Endothelial cell of umbilical vein (primary cell): ENCODE data around the gene SLC30A2. TPM values are rescaled to one million over a fixed set of nuclear protein-coding genes. Genes with fewer than 3 reads are reported as not detected.

Source experiments
- BruUV-seq: library from RNA; stranded (reverse); fragments of 400-500 nt; replicated peaks from 2 replicates; lab custom pipeline; 2021; lab: Mats Ljungman, UMichigan
- CTCF ChIA-PET: fragments of 300-600, 350-600 bp; sonication (Branson Sonifier 250); formaldehyde crosslinking; loops from one replicate; lab custom pipeline; 2021; ENCODE audit warnings: antibody characterized with exemption, inconsistent platforms; lab: Charles Lee
- POLR2A ChIA-PET: fragments of 300-600, 350-600 bp; sonication (Branson Sonifier 250); formaldehyde crosslinking; loops from one replicate; lab custom pipeline; 2021; ENCODE audit warnings: antibody characterized with exemption, inconsistent platforms; lab: Charles Lee
- DNase-seq: peaks from one replicate; pipeline ENCODE4 v3.0.0-alpha.2; 2011; ENCODE audit warnings: low read depth, low spot score
- FAIRE-seq: peaks from 2 replicates; lab custom pipeline; 2011; peaks lifted over from hg19 to GRCh38; lab: Jason Lieb, UNC
- H2AFZ ChIP-seq: 2 replicates; pipeline ENCODE4 v1.6.0; 2012; ENCODE audit warnings: low read depth, low read length, control low read depth, inconsistent platforms
- H3K27ac ChIP-seq: 2 replicates; pipeline ENCODE4 v1.5.1; 2011; ENCODE audit warnings: low read depth, mild to moderate bottlenecking, control low read depth, low read length, moderate library complexity; ENCODE audit not compliant: insufficient read depth
- H3K27me3 ChIP-seq, 2 experiments: 2 replicates each; pipeline versions ENCODE4 v1.6.0 to v1.6.1; 2011; ENCODE audit warnings: low read length in 2 of 2, mixed read lengths in 1 of 2; ENCODE audit not compliant: control insufficient read depth in 2 of 2, insufficient read depth in 2 of 2
- H3K36me3 ChIP-seq, 2 experiments: 2 replicates in 1 of 2; 3 replicates in 1 of 2; pipeline ENCODE4 v1.5.1; 2011; ENCODE audit warnings: low read length in 2 of 2, mild to moderate bottlenecking in 1 of 2, moderate library complexity in 1 of 2; ENCODE audit not compliant: control insufficient read depth in 2 of 2, insufficient read depth in 2 of 2; ENCODE audit errors: extremely low read depth in 1 of 2
- H3K4me1 ChIP-seq: 3 replicates; pipeline ENCODE4 v1.5.1; 2011; ENCODE audit warnings: mild to moderate bottlenecking, low read length; ENCODE audit not compliant: control insufficient read depth, insufficient read depth; ENCODE audit errors: extremely low read depth
- H3K4me2 ChIP-seq: 2 replicates; pipeline ENCODE4 v1.6.1; 2011; ENCODE audit warnings: low read length, control low read depth, mixed read lengths; ENCODE audit not compliant: insufficient read depth
- H3K4me3 ChIP-seq, 3 experiments: fragments of 200-600 bp in 1 of 3; sonication (generic), shearing (Covaris generic) in 1 of 3; replicated peaks in 1 of 3; 2 replicates each; pipeline ENCODE4 v1.5.1; 2011 to 2016; ENCODE audit warnings: control low read depth in 3 of 3, low read length in 3 of 3, mild to moderate bottlenecking in 2 of 3, inconsistent platforms in 1 of 3, low read depth in 1 of 3, moderate library complexity in 1 of 3; ENCODE audit not compliant: insufficient read depth in 1 of 3
- H3K79me2 ChIP-seq: 2 replicates; pipeline ENCODE4 v1.6.0; 2012; ENCODE audit warnings: low read length, inconsistent platforms; ENCODE audit not compliant: control insufficient read depth, insufficient read depth
- H3K9ac ChIP-seq: replicated peaks from 2 replicates; pipeline ENCODE3; 2011; ENCODE audit warnings: low read length, control low read depth; ENCODE audit not compliant: insufficient read depth; ENCODE audit errors: extremely low read depth
- H3K9me1 ChIP-seq: replicated peaks from 3 replicates; pipeline ENCODE4 v1.6.0; 2011; ENCODE audit warnings: mild to moderate bottlenecking, low read length; ENCODE audit not compliant: control insufficient read depth, insufficient read depth; ENCODE audit errors: extremely low read depth
- H3K9me3 ChIP-seq: replicated peaks from 2 replicates; pipeline ENCODE4 v1.5.1; 2012; ENCODE audit warnings: low read length, inconsistent platforms; ENCODE audit not compliant: control insufficient read depth, insufficient read depth
- H4K20me1 ChIP-seq: replicated peaks from 2 replicates; pipeline ENCODE3; 2011; ENCODE audit warnings: mild to moderate bottlenecking, low read length; ENCODE audit not compliant: control insufficient read depth, insufficient read depth; ENCODE audit errors: extremely low read depth
- CTCF ChIP-seq, 2 donors: IDR thresholded peaks; 1 replicate in 1 of 2; 2 replicates in 1 of 2; pipeline ENCODE4 v1.5.1; 2011; ENCODE audit warnings: low read length in 2 of 2, mild to moderate bottlenecking in 2 of 2, moderate library complexity in 2 of 2, control low read depth in 1 of 2, inconsistent platforms in 1 of 2, low read depth in 1 of 2; ENCODE audit not compliant: insufficient read depth in 1 of 2; ENCODE audit errors: extremely low read depth in 1 of 2
- EZH2 ChIP-seq: IDR thresholded peaks from 2 replicates; pipeline ENCODE4 v1.6.1; 2012; ENCODE audit warnings: borderline replicate concordance, low read depth, mild to moderate bottlenecking, moderate library complexity, low read length, inconsistent platforms; ENCODE audit not compliant: severe bottlenecking
- FOS ChIP-seq: IDR thresholded peaks from 2 replicates; pipeline ENCODE4 v1.6.1; 2011; ENCODE audit warnings: mild to moderate bottlenecking, low read length, moderate library complexity, borderline replicate concordance; ENCODE audit not compliant: insufficient read depth
- GATA2 ChIP-seq: IDR thresholded peaks from 2 replicates; pipeline ENCODE4 v1.7.0; 2011; ENCODE audit warnings: low read depth, mild to moderate bottlenecking, moderate library complexity, mixed read lengths, low read length; ENCODE audit not compliant: insufficient read length, insufficient read depth
- JUN ChIP-seq: IDR thresholded peaks from 2 replicates; pipeline ENCODE4 v1.6.1; 2011; ENCODE audit warnings: borderline replicate concordance, low read depth; ENCODE audit not compliant: insufficient read length, insufficient read depth
- MAX ChIP-seq: IDR thresholded peaks from 2 replicates; pipeline ENCODE4 v1.6.1; 2011; ENCODE audit not compliant: insufficient read depth, insufficient read length
- MYC ChIP-seq: IDR thresholded peaks from one replicate; pipeline ENCODE4 v1.6.1; 2011; ENCODE audit warnings: mild to moderate bottlenecking, low read depth, low read length
- POLR2A ChIP-seq: IDR thresholded peaks from 2 replicates; pipeline ENCODE4 v1.6.1; 2012; ENCODE audit warnings: low read depth, mild to moderate bottlenecking, control low read depth, low read length
- POLR2AphosphoS5 ChIP-seq: IDR thresholded peaks from 2 replicates; pipeline ENCODE4 v1.6.1; 2012; ENCODE audit warnings: low read depth, mild to moderate bottlenecking, control low read depth, low read length, moderate library complexity; ENCODE audit not compliant: insufficient read depth
- dilution Hi-C: fragments of 300-500 bp; cut with MboI; formaldehyde crosslinking; loops from one replicate; pipeline ENCODE4 v1.15.0; 2019; ENCODE audit warnings: low sequenced_read_pairs; ENCODE audit not compliant: extremely low pct_ligation_motif_present
- intact Hi-C: fragments of 100-400 bp; cut with micrococcal nuclease; formaldehyde crosslinking; loops from one replicate; pipeline ENCODE4 v1.10.0; 2022
- polyA plus RNA-seq, 4 experiments: library from polyadenylated mRNA; depleted of rRNA in 3 of 4; stranded (reverse) in 3 of 4; unstranded in 1 of 4; fragments of >200 nt; gene quantifications; 2 replicates each; pipeline versions ENCODE4 v1.2.1 to v1.2.3, GENCODE V29; 2011 to 2012; ENCODE audit warnings: missing spikeins in 1 of 4
- total RNA-seq: library from RNA; stranded (reverse); gene quantifications from 2 replicates; pipeline ENCODE4 v1.2.3, GENCODE V29; 2021

SLC30A2 gene
- total and polyA plus RNA-seq, 2 donors (not counting 3 experiments of a cell fraction or from before 2014, with no cell fraction given): not detected

GRCh38 chr1:26084844-26085243 lies 38.9 kb upstream of the SLC30A2 start:
- Histone ChIP-seq H2AFZ (no peak overlapping the region), H3K27ac (no peak overlapping the region), H3K9me1 (no peaks in the 10 kb centered on the region), H3K36me3 (no peaks in the 10 kb centered on the region), H3K27me3 (peaks cover 0 to 4% of the 10 kb centered on the region in 2 experiments), H4K20me1 (no peaks in the 10 kb centered on the region), H3K79me2 (no peaks in the 10 kb centered on the region), H3K9ac (no peak overlapping the region), H3K4me2 (no peak overlapping the region), H3K9me3 (no peaks in the 10 kb centered on the region), H3K4me1 (no peaks in the 10 kb centered on the region), H3K4me3 (no peak overlapping the region)
- CTCF ChIA-PET: interaction anchor here (1.4 kb wide), 1 partner anchor 20 kb away, joined by 3 read pairs; no protein-coding TSS in a partner anchor
- dilution Hi-C loops (no loop called here), intact Hi-C loops (no loop called here)
- POLR2A ChIA-PET: no interaction called here
- no peak for TF ChIP-seq MYC
- TF ChIP-seq GATA2: no peak
- no peak for TF ChIP-seq CTCF (IDR thresholded peaks at IDR 0.05; ENCODE audit: extremely low read depth in 1 of 2, insufficient read depth in 1 of 2, low read depth in 1 of 2, low read length in 2 of 2)
- TF ChIP-seq JUN: no peak
- TF ChIP-seq POLR2AphosphoS5: no peak
- no peak for TF ChIP-seq MAX
- no peak for TF ChIP-seq EZH2
- TF ChIP-seq POLR2A: no peak
- no peak for TF ChIP-seq FOS
- DNase-seq (no peak), FAIRE-seq (no peak)
- no TSS peak for BruUV-seq
